ENCODE data around the gene MYO15B. TPM values are rescaled to one million over a fixed set of nuclear protein-coding genes. Genes with fewer than 3 reads are reported as not detected.

Gene MYO15B
- total RNA-seq, 2 donors from 2014 or later = 210 to 462 TPM

DNA sequence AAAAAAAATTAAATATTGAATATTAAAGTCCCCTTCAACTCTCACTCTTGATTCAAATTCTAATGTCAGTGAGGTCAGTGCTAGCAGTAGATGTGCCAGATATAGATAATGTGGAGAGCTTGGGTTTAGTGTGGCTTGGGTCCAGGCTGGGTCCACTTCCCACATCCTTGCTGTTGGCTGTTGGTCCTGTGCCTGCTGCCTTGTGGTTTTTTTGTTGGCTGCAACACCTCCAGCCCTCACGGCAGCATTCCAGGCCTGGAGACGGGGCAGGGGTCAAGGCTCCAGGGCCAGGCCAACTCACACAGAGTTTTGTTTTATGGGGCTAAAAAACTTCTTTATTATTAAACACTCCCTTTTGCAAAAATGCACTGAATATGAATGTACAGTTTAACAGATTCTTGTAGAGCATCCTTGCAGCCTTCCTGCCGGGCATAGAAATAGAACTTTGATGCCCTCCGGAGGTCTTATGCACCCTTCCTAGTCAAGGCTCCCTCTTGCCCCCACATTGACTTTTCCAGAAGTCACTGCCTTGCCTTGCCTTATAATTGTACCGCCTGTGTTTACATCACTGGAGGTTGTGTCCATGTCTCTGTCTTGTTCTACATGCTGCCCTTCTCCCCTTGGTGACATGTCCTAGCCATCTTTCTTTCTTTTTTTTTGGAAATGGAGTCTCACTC lies 25.5 kb upstream of the MYO15B start:
- Histone ChIP-seq H3K27me3 (no peaks in the 10 kb centered on the region), H3K9ac (ENCODE audit: low read depth in 2 of 2, low read length in 2 of 2) (no peak overlapping the region), H3K27ac (no peak overlapping the region), H3K9me3 (no peaks in the 10 kb centered on the region), H3K36me3 (peaks cover 28% of the 10 kb centered on the region), H3K4me1 (peaks cover 2% of the 10 kb centered on the region), H3K4me3 (no peak overlapping the region)
- TF ChIP-seq, protein P1, sequence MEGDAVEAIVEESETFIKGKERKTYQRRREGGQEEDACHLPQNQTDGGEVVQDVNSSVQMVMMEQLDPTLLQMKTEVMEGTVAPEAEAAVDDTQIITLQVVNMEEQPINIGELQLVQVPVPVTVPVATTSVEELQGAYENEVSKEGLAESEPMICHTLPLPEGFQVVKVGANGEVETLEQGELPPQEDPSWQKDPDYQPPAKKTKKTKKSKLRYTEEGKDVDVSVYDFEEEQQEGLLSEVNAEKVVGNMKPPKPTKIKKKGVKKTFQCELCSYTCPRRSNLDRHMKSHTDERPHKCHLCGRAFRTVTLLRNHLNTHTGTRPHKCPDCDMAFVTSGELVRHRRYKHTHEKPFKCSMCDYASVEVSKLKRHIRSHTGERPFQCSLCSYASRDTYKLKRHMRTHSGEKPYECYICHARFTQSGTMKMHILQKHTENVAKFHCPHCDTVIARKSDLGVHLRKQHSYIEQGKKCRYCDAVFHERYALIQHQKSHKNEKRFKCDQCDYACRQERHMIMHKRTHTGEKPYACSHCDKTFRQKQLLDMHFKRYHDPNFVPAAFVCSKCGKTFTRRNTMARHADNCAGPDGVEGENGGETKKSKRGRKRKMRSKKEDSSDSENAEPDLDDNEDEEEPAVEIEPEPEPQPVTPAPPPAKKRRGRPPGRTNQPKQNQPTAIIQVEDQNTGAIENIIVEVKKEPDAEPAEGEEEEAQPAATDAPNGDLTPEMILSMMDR (IDR thresholded peaks at IDR 0.05) = no peak
- intact Hi-C loops (cut with DNase I) = no loop called here
- no peak for DNase-seq

DNA sequence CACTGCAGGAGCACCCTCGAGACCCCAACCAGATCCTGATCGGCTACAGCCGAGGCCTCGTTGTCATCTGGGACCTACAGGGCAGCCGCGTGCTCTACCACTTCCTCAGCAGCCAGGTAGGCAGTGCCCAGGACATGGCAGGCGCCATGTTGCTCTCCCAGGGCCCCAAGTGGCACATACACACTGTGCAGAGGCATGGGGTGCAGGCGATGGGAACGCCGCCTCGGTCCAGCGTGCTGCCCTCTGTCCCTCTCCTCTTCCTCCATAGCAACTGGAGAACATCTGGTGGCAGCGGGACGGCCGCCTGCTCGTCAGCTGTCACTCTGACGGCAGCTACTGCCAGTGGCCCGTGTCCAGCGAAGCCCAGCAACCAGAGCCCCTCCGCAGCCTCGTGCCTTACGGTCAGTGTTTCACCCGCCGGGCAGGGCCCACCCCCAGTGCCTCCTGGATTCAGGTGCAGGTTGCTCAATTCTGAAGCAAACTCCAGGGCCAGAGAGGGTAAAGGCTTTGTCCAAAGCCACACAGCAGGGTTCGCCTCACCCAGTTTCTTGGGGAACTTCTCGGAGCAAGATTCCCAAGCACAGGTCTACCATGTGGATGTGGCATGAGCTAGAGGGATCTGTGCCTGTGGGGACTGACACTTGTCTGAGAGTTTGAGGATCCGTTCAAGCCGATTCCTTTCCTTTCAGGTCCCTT lies 24.4 kb upstream of the MYO15B start:
- Histone ChIP-seq H3K27me3 (no peaks in the 10 kb centered on the region), H3K36me3 (peaks cover 28% of the 10 kb centered on the region), H3K9ac (ENCODE audit: low read depth in 2 of 2, low read length in 2 of 2) (no peak overlapping the region), H3K27ac (no peak overlapping the region), H3K4me3 (no peak overlapping the region), H3K4me1 (no peaks in the 10 kb centered on the region), H3K9me3 (no peaks in the 10 kb centered on the region)
- TF ChIP-seq, protein P1 (IDR thresholded peaks at IDR 0.05) = no peak
- intact Hi-C loops (cut with DNase I) = no loop called here
- DNase-seq = no peak

DNA sequence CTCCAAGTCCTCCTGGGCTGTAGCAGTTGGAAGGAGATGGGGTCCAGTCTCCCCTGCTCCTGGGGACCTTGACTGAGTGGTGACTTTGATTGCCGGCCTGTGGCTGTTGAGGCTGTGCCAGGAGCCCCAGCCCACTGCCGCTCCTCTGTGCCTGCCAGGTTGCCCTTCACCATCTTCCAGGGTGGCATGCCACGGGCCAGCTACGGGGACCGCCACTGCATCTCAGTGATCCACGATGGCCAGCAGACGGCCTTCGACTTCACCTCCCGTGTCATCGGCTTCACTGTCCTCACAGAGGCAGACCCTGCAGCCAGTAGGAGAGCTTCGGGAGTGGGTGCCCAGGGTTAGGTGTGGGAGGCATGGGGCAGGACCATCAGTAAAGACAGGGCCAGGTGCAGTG lies 23.4 kb upstream of the MYO15B start:
- no peak for DNase-seq
- H3K9ac ChIP-seq (ENCODE audit: low read depth in 2 of 2, low read length in 2 of 2) = no peak overlapping the region
- H3K27ac ChIP-seq = no peak overlapping the region

DNA sequence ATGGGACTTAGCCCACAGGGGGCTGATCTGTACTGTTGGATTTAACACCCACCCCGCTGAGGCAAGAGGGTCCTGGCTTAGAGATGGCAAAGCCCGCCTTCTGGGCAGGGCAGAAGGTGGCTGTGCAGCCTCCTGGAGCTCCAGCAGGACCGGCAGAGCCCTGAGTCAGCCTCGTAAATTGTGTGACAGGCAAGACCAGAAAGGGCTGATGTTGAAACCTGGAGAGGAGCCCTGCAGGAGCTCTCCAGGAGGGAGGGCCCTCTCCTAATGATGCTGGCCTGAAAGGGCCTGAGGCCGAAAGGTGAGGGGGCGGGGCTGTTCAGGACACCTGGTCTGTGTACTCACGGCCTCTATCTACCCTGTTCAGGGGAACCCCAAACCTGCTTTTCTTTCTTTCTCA lies 22.5 kb upstream of the MYO15B start:
- H3K27me3 ChIP-seq = no peaks in the 10 kb centered on the region
- no peaks in the 10 kb centered on the region for H3K9me3 ChIP-seq
- no peaks in the 10 kb centered on the region for H3K4me1 ChIP-seq
- H3K9ac ChIP-seq (ENCODE audit: low read depth in 2 of 2, low read length in 2 of 2) = no peak overlapping the region
- no peak for DNase-seq
- intact Hi-C loops (cut with DNase I) = no loop called here
- TF ChIP-seq, protein P1 (IDR thresholded peaks at IDR 0.05) = no peak
- H3K36me3 ChIP-seq = peaks cover 28% of the 10 kb centered on the region
- H3K4me3 ChIP-seq = no peak overlapping the region
- H3K27ac ChIP-seq = no peak overlapping the region

More for the DNA sequence above, 23.4 kb upstream of the MYO15B start:
- TF ChIP-seq, protein P1 (IDR thresholded peaks at IDR 0.05) = no peak
- no peaks in the 10 kb centered on the region for H3K9me3 ChIP-seq
- no peaks in the 10 kb centered on the region for H3K4me1 ChIP-seq
- no peaks in the 10 kb centered on the region for H3K27me3 ChIP-seq
- no peak overlapping the region for H3K4me3 ChIP-seq
- intact Hi-C loops (cut with DNase I) = no loop called here
- H3K36me3 ChIP-seq = peaks cover 28% of the 10 kb centered on the region

DNA sequence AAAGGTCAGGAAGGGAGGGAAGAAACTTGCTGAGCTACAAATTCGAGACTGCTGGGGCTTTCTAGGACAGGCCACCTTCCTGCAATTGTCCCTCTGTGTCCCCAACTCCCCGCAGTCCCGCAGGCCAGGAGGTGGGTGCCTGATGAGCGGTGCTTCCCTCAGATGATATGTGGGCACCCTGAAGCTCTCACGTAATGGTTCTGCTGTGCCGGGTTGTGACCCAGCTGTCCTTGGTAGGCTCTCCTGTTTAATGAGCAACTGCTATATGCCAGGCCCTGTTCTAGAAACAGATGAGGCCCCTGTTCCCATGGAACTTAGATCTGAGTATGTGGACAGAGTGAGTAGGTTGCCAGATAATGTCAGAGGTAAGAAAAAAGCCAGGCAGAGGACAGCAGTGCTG lies 22.0 kb upstream of the MYO15B start:
- intact Hi-C loops (cut with DNase I) = no loop called here
- Histone ChIP-seq H3K9me3 (no peaks in the 10 kb centered on the region), H3K4me3 (no peak overlapping the region), H3K27me3 (no peaks in the 10 kb centered on the region), H3K36me3 (peaks cover 28% of the 10 kb centered on the region), H3K27ac (no peak overlapping the region), H3K4me1 (no peaks in the 10 kb centered on the region), H3K9ac (ENCODE audit: low read depth in 2 of 2, low read length in 2 of 2) (no peak overlapping the region)
- TF ChIP-seq, protein P1 (IDR thresholded peaks at IDR 0.05) = no peak
- DNase-seq = no peak

Measured in colonic mucosa (tissue), 4 donors.